IPS-20b (cell line): ENCODE data around the gene LELP1.
"Not testable (repeated sequence)": the region's sequence is repeated elsewhere in the genome, so short reads cannot be mapped to it uniquely, and the experiment has no call there.

ENCODE experiments used
- H3K27ac ChIP-seq: one replicate; pipeline ENCODE4 v1.5.1; 2013; ENCODE audit warnings: low read length
- H3K27me3 ChIP-seq: 2 replicates; pipeline ENCODE4 v1.6.1; 2013; ENCODE audit warnings: mild to moderate bottlenecking, low read length, inconsistent platforms; ENCODE audit not compliant: insufficient read depth
- H3K36me3 ChIP-seq: 2 replicates; pipeline ENCODE4 v1.6.1; 2013; ENCODE audit warnings: low read depth, mild to moderate bottlenecking, inconsistent platforms, low read length, moderate library complexity; ENCODE audit not compliant: insufficient read depth
- H3K4me1 ChIP-seq: 2 replicates; pipeline ENCODE4 v1.6.1; 2013; ENCODE audit warnings: mild to moderate bottlenecking, control low read depth, inconsistent platforms, low read length, moderate library complexity; ENCODE audit not compliant: insufficient read depth
- H3K4me3 ChIP-seq: 2 replicates; pipeline ENCODE4 v1.5.1; 2013; ENCODE audit warnings: mild to moderate bottlenecking, low read length, inconsistent platforms
- H3K9ac ChIP-seq: 2 replicates; pipeline ENCODE4 v1.6.1; 2013; ENCODE audit warnings: low read depth, mild to moderate bottlenecking, inconsistent platforms, low read length, moderate library complexity
- H3K9me3 ChIP-seq: 2 replicates; pipeline ENCODE4 v1.6.1; 2013; ENCODE audit warnings: mild to moderate bottlenecking, low read depth, low read length, inconsistent platforms; ENCODE audit not compliant: insufficient read depth

LELP1 gene

GRCh38 chr1:153203130-153203529 is at the start of gene LELP1:
LELP1 (plus strand) TSS chr1:153203430; CDS start chr1:153204708, 1,278 bp downstream.
- Histone ChIP-seq H3K9ac (no peak within 1 kb of the TSS), H3K27me3 (no peaks in the 10 kb centered on the region), H3K4me1 (peaks cover 2% of the 10 kb centered on the region; the same call in 1 of the 2 replicates), H3K36me3 (no peaks in the 10 kb centered on the region), H3K9me3 (no peaks in the 10 kb centered on the region), H3K4me3 (no peak within 1 kb of the TSS), H3K27ac (no peak within 1 kb of the TSS)

GRCh38 chr1:153155541-153155940 is 47.7 kb upstream of the LELP1 start:
- Histone ChIP-seq H3K4me1 (no peaks in the 10 kb centered on the region), H3K27ac (no peak overlapping the region), H3K4me3 (no peak overlapping the region), H3K36me3 (no peaks in the 10 kb centered on the region), H3K9me3 (peaks cover 21% of the 10 kb centered on the region), H3K9ac (no peak overlapping the region), H3K27me3 (no peaks in the 10 kb centered on the region)

- Histone ChIP-seq H3K27me3 (no peaks in the 10 kb centered on the region), H3K27ac (no peak overlapping the region), H3K9ac (no peak overlapping the region), H3K36me3 (no peaks in the 10 kb centered on the region), H3K4me1 (no peaks in the 10 kb centered on the region), H3K9me3 (no peaks in the 10 kb centered on the region), H3K4me3 (no peak overlapping the region)
These were observed 34.5 kb upstream of the LELP1 start for GRCh38 chr1:153168686-153169085.

GRCh38 chr1:153174624-153175023 is 28.6 kb upstream of the LELP1 start:
- Histone ChIP-seq H3K4me3 (no peak overlapping the region), H3K36me3 (no peaks in the 10 kb centered on the region), H3K9ac (no peak overlapping the region), H3K27me3 (no peaks in the 10 kb centered on the region), H3K27ac (no peak overlapping the region), H3K9me3 (no peaks in the 10 kb centered on the region), H3K4me1 (no peaks in the 10 kb centered on the region)

GRCh38 chr1:153178922-153179321 is 24.3 kb upstream of the LELP1 start:
- H3K9ac ChIP-seq = no peak overlapping the region
- no peaks in the 10 kb centered on the region for H3K4me1 ChIP-seq
- H3K36me3 ChIP-seq = no peaks in the 10 kb centered on the region
- H3K9me3 ChIP-seq = no peaks in the 10 kb centered on the region
- no peaks in the 10 kb centered on the region for H3K27me3 ChIP-seq
- no peak overlapping the region for H3K4me3 ChIP-seq
- H3K27ac ChIP-seq = no peak overlapping the region

- Histone ChIP-seq H3K9me3 (no peaks in the 10 kb centered on the region), H3K4me3 (no peak overlapping the region), H3K27me3 (no peaks in the 10 kb centered on the region), H3K4me1 (no peaks in the 10 kb centered on the region), H3K27ac (no peak overlapping the region), H3K36me3 (no peaks in the 10 kb centered on the region), H3K9ac (no peak overlapping the region)
These were observed 22.7 kb upstream of the LELP1 start for GRCh38 chr1:153180556-153180955.

- not testable (repeated sequence) for H3K4me1 ChIP-seq, H3K27me3 ChIP-seq, H3K4me3 ChIP-seq, H3K9ac ChIP-seq, H3K9me3 ChIP-seq, H3K36me3 ChIP-seq, H3K27ac ChIP-seq
These were observed 14.9 kb upstream of the LELP1 start for GRCh38 chr1:153188301-153188700.

GRCh38 chr1:153190373-153190772 is 12.9 kb upstream of the LELP1 start:
- H3K4me3 ChIP-seq = no peak overlapping the region
- no peak overlapping the region for H3K27ac ChIP-seq
- H3K36me3 ChIP-seq = no peaks in the 10 kb centered on the region
- no peaks in the 10 kb centered on the region for H3K27me3 ChIP-seq
- no peak overlapping the region for H3K9ac ChIP-seq
- no peaks in the 10 kb centered on the region for H3K9me3 ChIP-seq
- peaks cover 3% of the 10 kb centered on the region; the same call in 1 of the 2 replicates for H3K4me1 ChIP-seq

GRCh38 chr1:153192697-153193096 is 10.5 kb upstream of the LELP1 start:
- Histone ChIP-seq H3K27me3 (no peaks in the 10 kb centered on the region), H3K27ac (no peak overlapping the region), H3K4me1 (peaks cover 3% of the 10 kb centered on the region; the same call in 1 of the 2 replicates), H3K36me3 (no peaks in the 10 kb centered on the region), H3K9ac (no peak overlapping the region), H3K9me3 (no peaks in the 10 kb centered on the region), H3K4me3 (no peak overlapping the region)

- Histone ChIP-seq H3K36me3 (no peaks in the 10 kb centered on the region), H3K9me3 (no peaks in the 10 kb centered on the region), H3K27ac (no peak overlapping the region), H3K9ac (no peak overlapping the region), H3K4me3 (no peak overlapping the region), H3K27me3 (no peaks in the 10 kb centered on the region), H3K4me1 (peaks cover 3% of the 10 kb centered on the region; the same call in 1 of the 2 replicates)
These were observed 8.7 kb upstream of the LELP1 start for GRCh38 chr1:153194331-153195050.

GRCh38 chr1:153195216-153195615 is 8.0 kb upstream of the LELP1 start:
- Histone ChIP-seq H3K27ac (no peak overlapping the region), H3K36me3 (no peaks in the 10 kb centered on the region), H3K9me3 (no peaks in the 10 kb centered on the region), H3K27me3 (no peaks in the 10 kb centered on the region), H3K9ac (no peak overlapping the region), H3K4me3 (no peak overlapping the region), H3K4me1 (peaks cover 3% of the 10 kb centered on the region; the same call in 1 of the 2 replicates)

GRCh38 chr1:153202006-153202405 is 1.2 kb upstream of the LELP1 start:
- Histone ChIP-seq H3K9me3 (no peaks in the 10 kb centered on the region), H3K4me3 (no peak overlapping the region), H3K27me3 (no peaks in the 10 kb centered on the region), H3K9ac (no peak overlapping the region), H3K36me3 (no peaks in the 10 kb centered on the region), H3K27ac (no peak overlapping the region), H3K4me1 (peaks cover 2% of the 10 kb centered on the region; the same call in 1 of the 2 replicates)
